T-cell (primary cell): ENCODE results near the gene HCST. TPM values are rescaled to one million over a fixed set of nuclear protein-coding genes. Genes with fewer than 3 reads are reported as not detected.

Source experiments
- ATAC-seq, 4 experiments: fragments of 200-7000 bp in 3 of 4; fragments of 150-1000 bp in 1 of 4; cut with Tn5 transposase; replicated peaks in 1 of 4; 1 replicate in 3 of 4; 2 replicates in 1 of 4; pipeline ENCODE4 v1.10.0; 2021; ENCODE audit warnings: moderate library complexity in 3 of 4, mild to moderate bottlenecking in 2 of 4, moderate number of reproducible peaks in 1 of 4
- CTCF ChIA-PET, 2 donors: fragments of 300-600 bp; sonication (Branson Sonifier 250); formaldehyde crosslinking; loops; one replicate each; lab custom pipeline; 2022; ENCODE audit warnings: antibody characterized with exemption in 2 of 2; lab: Charles Lee
- POLR2A ChIA-PET, 2 donors: fragments of 300-600 bp; sonication (Branson Sonifier 250); formaldehyde crosslinking; loops; one replicate each; lab custom pipeline; 2022; ENCODE audit warnings: antibody characterized with exemption in 2 of 2; lab: Charles Lee
- DNase-seq, 35 experiments: peaks; one replicate each; pipeline versions ENCODE4 v3.0.0 to v3.0.0-alpha.2; 2013 to 2023
- H3K27ac ChIP-seq: one replicate; pipeline ENCODE4 v1.5.1; 2013; ENCODE audit warnings: low read length
- H3K27me3 ChIP-seq, 2 experiments: replicated peaks in 1 of 2; 1 replicate in 1 of 2; 2 replicates in 1 of 2; pipeline versions ENCODE4 v1.6.1 to v1.7.0; 2013; ENCODE audit warnings: low read length in 1 of 2, mixed read lengths in 1 of 2; ENCODE audit not compliant: control insufficient read depth in 2 of 2, insufficient read depth in 2 of 2; ENCODE audit errors: extremely low read depth in 1 of 2
- H3K36me3 ChIP-seq, 2 donors: 1 replicate in 1 of 2; 2 replicates in 1 of 2; pipeline versions ENCODE4 v1.6.1 to v1.7.0; 2013; ENCODE audit warnings: low read length in 1 of 2; ENCODE audit not compliant: control insufficient read depth in 2 of 2, insufficient read depth in 1 of 2; ENCODE audit errors: extremely low read depth in 1 of 2
- H3K4me1 ChIP-seq, 2 experiments: 1 replicate in 1 of 2; 2 replicates in 1 of 2; pipeline versions ENCODE4 v1.6.1 to v1.7.0; 2013; ENCODE audit warnings: low read length in 2 of 2, mixed read lengths in 1 of 2; ENCODE audit not compliant: insufficient read depth in 2 of 2, control insufficient read depth in 1 of 2; ENCODE audit errors: extremely low read depth in 1 of 2
- H3K4me3 ChIP-seq, 2 donors: 1 replicate in 1 of 2; 2 replicates in 1 of 2; pipeline versions ENCODE4 v1.5.1 to v1.7.0; 2013; ENCODE audit warnings: mild to moderate bottlenecking in 2 of 2, low read length in 1 of 2, moderate library complexity in 1 of 2; ENCODE audit not compliant: control insufficient read depth in 1 of 2; ENCODE audit errors: extremely low read depth in 1 of 2
- H3K9me3 ChIP-seq: 2 replicates; pipeline ENCODE4 v1.7.0; 2013
- H3K27ac Mint-ChIP-seq, 2 donors: one replicate each; pipeline ENCODE4 v1.8.0; 2020 to 2021; ENCODE audit warnings: mild to moderate bottlenecking in 2 of 2, mixed read lengths in 2 of 2
- H3K27me3 Mint-ChIP-seq, 2 donors: one replicate each; pipeline ENCODE4 v1.8.0; 2021 to 2022; ENCODE audit warnings: mixed read lengths in 2 of 2
- H3K36me3 Mint-ChIP-seq: one replicate; pipeline ENCODE4 v1.8.0; 2021; ENCODE audit warnings: mixed read lengths
- H3K4me1 Mint-ChIP-seq, 3 donors: one replicate each; pipeline ENCODE4 v1.8.0; 2020 to 2022; ENCODE audit warnings: mixed read lengths in 3 of 3, mild to moderate bottlenecking in 1 of 3
- H3K4me3 Mint-ChIP-seq, 3 donors: one replicate each; pipeline ENCODE4 v1.8.0; 2020 to 2022; ENCODE audit warnings: mild to moderate bottlenecking in 3 of 3, mixed read lengths in 3 of 3, moderate library complexity in 3 of 3
- H3K9me3 Mint-ChIP-seq, 3 donors: one replicate each; pipeline ENCODE4 v1.8.0; 2020 to 2022; ENCODE audit warnings: mixed read lengths in 3 of 3
- WGBS: methylation state at CpG from one replicate; pipeline ENCODE4 v1.1.5; 2013; ENCODE audit warnings: missing lambda C conversion rate; ENCODE audit not compliant: insufficient coverage; 5-methylcytosine and 5-hydroxymethylcytosine counted together
- total RNA-seq, 35 experiments: library from RNA in 6 of 35; stranded (reverse) in 6 of 35; fragments of 120-200 nt in 1 of 35; gene quantifications; one replicate each; pipeline versions ENCODE4 v1.2.1 to v1.2.4 and lab custom pipeline; 2013 to 2026

HCST gene
- total RNA-seq, 5 donors from 2014 or later (not counting 1 experiment from before 2014, with no cell fraction given): 60.1 to 165 (median 77.2) TPM

DNA sequence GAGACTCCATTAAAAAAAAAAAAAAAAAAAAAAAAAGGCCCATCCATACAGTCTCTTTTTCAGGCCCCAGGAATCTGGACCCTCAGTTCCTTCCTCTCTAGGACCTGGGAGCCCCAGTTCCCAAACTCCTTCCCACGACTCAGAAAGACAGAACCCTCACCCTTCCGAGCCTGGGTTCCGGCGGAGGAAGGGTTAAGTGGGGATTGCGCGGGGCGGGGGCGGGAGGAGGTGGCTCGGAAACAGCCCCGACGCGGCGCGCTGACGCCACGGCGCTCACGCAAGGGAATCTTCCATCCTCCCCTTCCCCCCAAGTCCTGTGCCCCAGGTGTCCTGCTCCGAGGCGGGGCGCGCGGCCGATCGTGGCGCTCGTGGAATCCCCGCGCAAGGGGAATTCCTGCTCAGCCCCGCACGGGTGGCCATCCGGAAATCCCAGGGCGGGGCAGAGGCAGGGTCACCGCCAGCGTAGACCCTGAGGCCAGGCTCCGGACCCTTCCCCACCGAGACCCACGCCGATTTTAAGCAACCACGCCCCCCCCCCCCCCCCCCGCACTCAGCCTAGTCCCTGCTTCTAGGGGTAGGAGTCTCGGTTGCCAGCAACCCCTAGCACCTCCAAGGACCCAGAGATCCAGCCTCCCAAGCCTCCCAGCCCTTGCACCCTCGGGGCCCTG is 2.6 kb upstream of the HCST start:
- Histone ChIP-seq H3K9me3 (no peaks in the 10 kb centered on the region), H3K27ac (peak overlapping the region; percentile 99), H3K27me3 (no peaks in the 10 kb centered on the region), H3K4me3 (peak overlapping the region; percentile 69 to 97), H3K4me1 (peaks cover 34 to 78% of the 10 kb centered on the region in 2 experiments), H3K36me3 (peaks cover 11 to 31% of the 10 kb centered on the region in 2 donors)
- Mint-ChIP-seq H3K9me3 (no peaks in the 10 kb centered on the region), H3K27me3 (no peaks in the 10 kb centered on the region), H3K4me3 (peak overlapping the region; percentile 97 to 100 (median 98)), H3K36me3 (peaks cover 11% of the 10 kb centered on the region), H3K27ac (peak overlapping the region; percentile 99), H3K4me1 (peaks cover 55 to 68% (median 65%) of the 10 kb centered on the region in 3 donors)
- peak; percentile 61 to 69 (median 65) for ATAC-seq
- CTCF ChIA-PET: interaction anchor here in 1 of 2 donors (0.6 kb wide), 1 partner anchor 69 kb away, joined by 6 read pairs; no protein-coding TSS in a partner anchor
- POLR2A ChIA-PET: no interaction called here
- peak; percentile 68 to 96 (median 85) for DNase-seq
- WGBS: 2% methylated on average over 15 of the region's 43 CpGs

GRCh38 chr19:35901055-35901644 is 1.2 kb upstream of the HCST start:
- Histone ChIP-seq H3K4me1 (peaks cover 32 to 76% of the 10 kb centered on the region in 2 experiments), H3K4me3 (peak overlapping the region; percentile 69 to 97), H3K27ac (peak overlapping the region; percentile 99), H3K27me3 (no peaks in the 10 kb centered on the region), H3K9me3 (no peaks in the 10 kb centered on the region), H3K36me3 (peaks cover 7 to 19% of the 10 kb centered on the region in 2 donors)
- ChIA-PET CTCF (no interaction called here), POLR2A (no interaction called here)
- H3K36me3 Mint-ChIP-seq: peaks cover 6% of the 10 kb centered on the region
- DNase-seq (no peak), ATAC-seq (no peak)
- H3K9me3 Mint-ChIP-seq: no peaks in the 10 kb centered on the region
- peak overlapping the region; percentile 99 for H3K27ac Mint-ChIP-seq
- peak overlapping the region; percentile 97 to 100 (median 98) for H3K4me3 Mint-ChIP-seq
- WGBS: 57% methylated on average over 1 of the region's 2 CpGs
- peaks cover 55 to 65% (median 61%) of the 10 kb centered on the region in 3 donors for H3K4me1 Mint-ChIP-seq
- H3K27me3 Mint-ChIP-seq: no peaks in the 10 kb centered on the region

GRCh38 chr19:35902870-35903475 is 644 bp downstream of the HCST start:
- H3K36me3 ChIP-seq: peaks cover 0 to under 1% of the 10 kb centered on the region in 2 donors
- ChIA-PET POLR2A (interaction anchor here in 1 of 2 donors (0.5 kb wide), 1 partner anchor 19 kb away, joined by 3 read pairs; no protein-coding TSS in a partner anchor), CTCF (no interaction called here)
- Mint-ChIP-seq H3K4me1 (peaks cover 52 to 62% (median 58%) of the 10 kb centered on the region in 3 donors), H3K27ac (peak overlapping the region; percentile 99), H3K36me3 (peaks cover 2% of the 10 kb centered on the region), H3K4me3 (peak overlapping the region; percentile 97 to 100 (median 98)), H3K27me3 (no peaks in the 10 kb centered on the region), H3K9me3 (no peaks in the 10 kb centered on the region)
- ATAC-seq (no peak), DNase-seq (no peak)
- H3K27ac ChIP-seq: peak overlapping the region; percentile 99
- H3K9me3 ChIP-seq: no peaks in the 10 kb centered on the region
- WGBS: 19% methylated on average over 8 of the region's 10 CpGs
- H3K27me3 ChIP-seq: no peaks in the 10 kb centered on the region
- H3K4me3 ChIP-seq: peak overlapping the region; percentile 69 to 97
- H3K4me1 ChIP-seq: peaks cover 23 to 73% of the 10 kb centered on the region in 2 experiments

- CTCF ChIA-PET: no interaction called here
- 0% methylated on average over 16 of the region's 24 CpGs for WGBS
- Histone ChIP-seq H3K36me3 (no peaks in the 10 kb centered on the region), H3K27me3 (no peaks in the 10 kb centered on the region), H3K4me3 (peak overlapping the region; percentile 69 to 97), H3K4me1 (peaks cover 21 to 71% of the 10 kb centered on the region in 2 experiments), H3K9me3 (no peaks in the 10 kb centered on the region), H3K27ac (peak overlapping the region; percentile 99)
- Mint-ChIP-seq H3K27ac (peak overlapping the region; percentile 99), H3K27me3 (no peaks in the 10 kb centered on the region), H3K4me3 (peak overlapping the region; percentile 97 to 100 (median 98)), H3K36me3 (peaks cover 1% of the 10 kb centered on the region), H3K4me1 (peaks cover 50 to 61% (median 57%) of the 10 kb centered on the region in 3 donors), H3K9me3 (no peaks in the 10 kb centered on the region)
- DNase-seq (peak; percentile 81 to 95 (median 90)), ATAC-seq (peak; percentile 68 to 72 (median 71))
- POLR2A ChIA-PET: interaction anchor here in 1 of 2 donors (0.6 kb wide), 1 partner anchor 225 kb away, joined by 7 read pairs; no protein-coding TSS in a partner anchor
These were observed 1.3 kb downstream of the HCST start for GRCh38 chr19:35903550-35904179.

DNA sequence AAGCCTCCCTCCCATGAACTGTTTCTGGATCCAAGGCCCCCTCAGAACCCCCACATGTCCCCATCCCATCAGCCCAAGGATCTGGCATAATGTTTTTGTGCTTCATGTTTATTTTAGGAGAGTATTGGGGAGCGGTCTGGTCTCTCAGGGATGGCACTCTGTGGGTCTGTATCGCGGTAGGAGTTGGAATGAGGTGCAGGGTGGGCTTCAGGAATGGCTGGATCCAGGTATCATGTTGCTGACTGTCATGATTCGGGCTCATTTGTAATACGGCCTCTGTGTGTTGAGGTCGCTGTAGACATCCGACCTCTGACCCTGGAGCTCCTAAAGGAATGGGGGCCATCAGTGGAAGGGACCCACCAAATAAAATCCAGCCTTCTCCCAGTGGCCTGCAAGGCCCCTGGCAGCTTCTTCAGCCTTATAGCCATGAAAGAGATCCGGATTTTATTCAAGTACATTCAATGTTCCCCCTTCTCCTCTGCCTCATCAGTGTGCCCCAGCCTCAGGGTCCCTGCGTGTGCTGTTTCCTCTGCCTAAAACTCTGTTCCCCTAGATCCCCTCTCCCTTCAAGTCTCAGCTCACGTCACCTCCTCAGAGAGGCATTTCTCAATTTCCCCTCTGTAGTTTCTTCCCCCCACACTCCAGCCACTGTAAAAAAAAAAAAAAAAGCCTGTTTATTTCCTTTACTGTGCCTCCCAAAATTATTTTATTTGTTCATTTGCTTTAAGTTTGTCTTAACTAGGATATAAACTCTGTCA is 2.2 kb downstream of the HCST start:
- 89% methylated on average over 9 of the region's 10 CpGs for WGBS
- H3K27ac ChIP-seq: peak overlapping the region; percentile 99
- POLR2A ChIA-PET: no interaction called here
- Mint-ChIP-seq H3K27ac (peak overlapping the region; percentile 85 to 89), H3K4me3 (peak overlapping the region; percentile 39 to 100 (median 98)), H3K4me1 (peaks cover 56 to 65% (median 60%) of the 10 kb centered on the region in 3 donors), H3K27me3 (no peaks in the 10 kb centered on the region), H3K36me3 (no peaks in the 10 kb centered on the region), H3K9me3 (no peaks in the 10 kb centered on the region)
- H3K27me3 ChIP-seq: no peaks in the 10 kb centered on the region
- H3K4me1 ChIP-seq: peaks cover 28 to 74% of the 10 kb centered on the region in 2 experiments
- H3K9me3 ChIP-seq: no peaks in the 10 kb centered on the region
- peak overlapping the region; percentile 25 to 97 for H3K4me3 ChIP-seq
- CTCF ChIA-PET: interaction anchor here in 1 of 2 donors (0.6 kb wide), 1 partner anchor 23 kb away, joined by 3 read pairs; no protein-coding TSS in a partner anchor
- DNase-seq: no peak
- no peak for ATAC-seq
- no peaks in the 10 kb centered on the region for H3K36me3 ChIP-seq
